Fibroblast of gingiva (primary cell): ENCODE data around the gene UBXN11.
"Not testable (repeated sequence)": the region's sequence is repeated elsewhere in the genome, so short reads cannot be mapped to it uniquely, and the experiment has no call there.

Source experiments
- DNase-seq: peaks from one replicate; pipeline ENCODE4 v3.0.0-alpha.2; 2011; ENCODE audit warnings: low read depth

The UBXN11 gene

GRCh38 chr1:26336477-26337205, 30.2 kb upstream of the UBXN11 start:
- DNase-seq, result no peak

DNA sequence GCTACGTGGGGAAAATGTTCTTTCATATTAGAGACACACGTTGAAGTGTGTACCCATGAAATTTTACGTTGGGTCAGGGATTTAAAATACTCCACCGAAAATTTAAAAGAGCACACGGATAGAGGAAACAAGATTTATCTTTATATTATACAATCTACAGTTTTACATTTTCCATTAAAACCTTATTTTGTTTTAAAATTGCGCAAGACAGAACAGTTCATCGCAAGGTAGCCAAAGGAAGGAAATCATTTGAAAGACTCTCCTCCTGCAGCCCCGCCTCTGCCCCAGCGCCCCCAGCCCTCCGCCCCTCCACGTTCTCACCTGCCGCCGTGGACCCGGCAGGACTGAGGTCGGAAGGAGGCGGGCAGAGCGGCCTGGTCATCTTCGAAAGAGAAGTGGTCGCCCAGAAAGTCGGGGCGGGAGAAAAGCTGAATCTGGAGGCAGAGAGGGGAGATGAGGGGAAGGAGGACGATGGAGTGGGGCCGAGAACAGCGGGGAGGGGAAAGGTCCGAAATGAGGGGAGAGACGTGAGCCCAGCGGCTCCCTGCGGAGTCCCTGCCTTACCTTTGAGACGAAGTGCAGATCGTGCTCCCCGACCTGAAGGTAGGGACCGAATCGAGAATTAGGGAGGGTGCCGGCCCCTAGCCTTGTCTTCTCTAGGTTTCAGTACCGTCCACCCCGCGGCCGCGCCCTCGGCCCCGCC, 29.5 kb upstream of the UBXN11 start:
- DNase-seq, result no peak

DNA sequence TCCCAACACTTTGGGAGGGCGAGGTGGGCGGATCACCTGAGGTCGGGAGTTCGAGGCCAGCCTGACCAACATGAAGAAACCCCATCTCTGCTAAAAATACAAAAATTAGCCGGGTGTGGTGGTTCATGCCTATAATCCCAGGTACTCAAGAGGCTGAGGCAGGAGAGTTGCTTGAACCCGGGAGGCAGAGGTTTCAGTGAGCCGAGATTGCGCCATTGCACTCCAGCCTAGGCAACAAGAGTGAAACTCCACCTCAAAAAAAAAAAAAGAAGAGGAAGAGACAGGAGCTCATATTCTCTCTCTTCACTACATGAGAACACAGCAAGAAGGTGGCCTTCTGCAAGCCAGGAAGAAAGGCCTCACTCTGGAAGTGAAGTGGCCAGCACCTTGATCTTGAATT, 26.9 kb upstream of the UBXN11 start:
- DNase-seq, result not testable (repeated sequence)

DNA sequence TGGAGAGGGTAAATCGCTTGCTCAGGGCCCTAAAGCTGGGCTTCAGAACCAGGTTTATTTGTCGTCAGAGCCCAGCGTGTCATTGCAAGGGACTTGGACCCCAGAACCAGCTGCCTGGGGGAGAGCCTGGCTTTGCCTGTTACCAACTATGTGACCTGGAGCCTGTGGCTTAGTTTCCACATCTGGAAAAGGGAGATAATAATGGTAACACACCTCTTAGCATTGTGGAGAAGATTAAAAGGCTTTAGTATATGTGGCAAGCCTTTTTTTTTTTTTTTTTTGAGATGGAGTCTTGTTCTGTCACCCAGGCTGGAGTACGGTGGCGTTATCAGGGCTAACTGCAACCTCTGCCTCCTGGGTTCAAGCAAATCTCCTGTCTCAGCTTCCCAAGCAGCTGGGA, 23.8 kb upstream of the UBXN11 start:
- DNase-seq, result no peak

DNA sequence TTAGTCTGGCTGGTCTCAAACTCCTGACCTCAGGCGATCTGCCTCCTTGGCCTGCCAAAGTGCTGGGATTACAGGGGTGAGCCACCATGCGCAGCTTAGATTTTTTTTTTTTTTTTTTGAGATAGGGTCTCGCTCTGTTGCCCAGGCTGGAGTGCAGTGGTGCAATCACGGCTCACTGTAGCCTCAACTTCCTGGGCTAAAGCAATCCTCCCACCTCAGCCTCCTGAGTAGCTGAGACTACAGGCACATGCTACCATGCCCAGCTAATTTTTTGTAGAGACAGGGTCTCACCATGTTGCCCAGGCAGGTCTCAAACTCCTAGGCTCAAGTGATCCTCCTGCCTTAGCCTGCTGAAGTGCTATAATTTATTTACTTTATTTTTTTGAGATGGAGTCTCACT, 22.9 kb upstream of the UBXN11 start:
- not testable (repeated sequence) for DNase-seq

DNA sequence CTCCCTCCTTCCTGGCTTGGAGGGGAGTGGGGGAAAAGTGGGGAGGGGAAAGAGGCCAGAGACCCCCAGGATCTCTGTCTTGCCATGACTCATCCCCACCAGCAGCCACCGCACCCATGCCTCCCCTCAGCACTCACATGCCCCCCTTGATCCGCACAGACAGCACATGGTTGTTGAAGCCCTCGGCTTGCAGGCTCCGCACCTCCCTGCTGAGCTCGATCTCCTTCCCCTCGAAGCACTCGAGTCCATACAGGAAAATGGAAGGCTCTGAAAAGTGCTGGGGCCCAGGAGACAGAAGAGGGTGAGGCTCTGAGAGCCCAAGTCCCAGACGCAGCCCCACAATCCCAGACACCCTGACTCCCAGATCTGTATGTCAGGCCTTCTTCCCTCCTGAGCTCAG, 22.2 kb upstream of the UBXN11 start:
- no peak for DNase-seq

GRCh38 chr1:26327956-26328362, 21.5 kb upstream of the UBXN11 start:
- no peak for DNase-seq

DNA sequence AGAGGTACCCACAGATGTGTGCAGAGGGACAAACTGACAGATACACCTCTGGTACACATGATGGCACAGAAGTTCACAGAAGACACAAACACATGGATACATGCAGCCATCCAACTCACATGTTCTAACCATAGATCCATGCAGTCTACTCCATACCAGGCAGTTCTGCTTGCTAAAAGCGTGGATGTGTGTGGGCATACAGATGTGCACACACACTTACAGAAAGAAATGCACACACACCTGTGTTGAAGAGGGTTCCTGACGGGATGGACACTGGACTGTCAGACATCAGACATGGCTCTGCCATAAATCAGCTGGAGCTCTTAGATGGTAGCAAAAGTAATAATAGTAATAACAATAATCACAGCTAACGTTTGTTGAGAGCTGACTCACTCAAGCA, 18.1 kb upstream of the UBXN11 start:
- no peak for DNase-seq

- no peak for DNase-seq
Observed at GRCh38 chr1:26323382-26323781, 16.9 kb upstream of the UBXN11 start.

GRCh38 chr1:26322042-26322331, 15.6 kb upstream of the UBXN11 start:
- DNase-seq, result no peak

DNA sequence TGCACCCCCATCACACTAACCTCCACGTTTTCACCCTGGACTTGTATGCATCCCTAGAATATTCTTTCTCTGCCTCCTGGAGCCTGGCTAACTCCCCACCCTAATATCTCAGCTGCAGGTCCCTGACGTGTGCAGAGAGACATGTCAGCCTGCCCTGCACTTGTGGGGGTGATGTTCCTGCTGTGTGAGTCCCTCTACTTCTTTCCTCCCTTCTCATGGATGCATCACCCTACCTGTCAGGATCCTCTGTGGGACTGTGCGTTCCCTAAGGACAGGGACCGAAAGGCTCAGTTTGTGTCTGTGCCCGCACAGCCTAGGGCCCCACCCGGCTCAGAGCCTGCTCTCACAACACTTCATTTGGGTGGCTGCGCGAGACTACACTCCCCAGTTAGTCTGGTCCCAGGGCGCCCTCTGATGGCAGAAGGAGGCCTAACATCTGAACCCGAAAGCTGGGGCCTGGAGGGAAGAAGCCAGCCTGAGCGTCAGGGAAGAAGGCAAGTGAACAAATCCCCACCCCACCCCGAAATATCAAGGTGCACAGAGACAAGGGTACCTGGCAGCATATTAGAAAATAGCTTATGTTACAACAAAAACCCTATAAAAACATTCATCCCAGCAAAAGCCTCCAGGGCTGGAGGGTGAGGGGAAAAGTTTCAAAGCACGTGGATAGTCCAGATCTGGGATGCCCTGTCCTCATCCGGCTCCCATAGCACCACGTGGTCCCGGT, 15.0 kb upstream of the UBXN11 start:
- DNase-seq, result peak; percentile 76

- DNase-seq, result no peak
Observed at GRCh38 chr1:26320896-26321295, 14.5 kb upstream of the UBXN11 start.

GRCh38 chr1:26318338-26319064, 12.1 kb upstream of the UBXN11 start:
- no peak for DNase-seq

GRCh38 chr1:26317612-26318337, 11.3 kb upstream of the UBXN11 start, which contains the start of gene CD52:
CD52 (plus strand) TSS chr1:26317958; CDS start chr1:26318018, 60 bp downstream.
- DNase-seq, result no peak

DNA sequence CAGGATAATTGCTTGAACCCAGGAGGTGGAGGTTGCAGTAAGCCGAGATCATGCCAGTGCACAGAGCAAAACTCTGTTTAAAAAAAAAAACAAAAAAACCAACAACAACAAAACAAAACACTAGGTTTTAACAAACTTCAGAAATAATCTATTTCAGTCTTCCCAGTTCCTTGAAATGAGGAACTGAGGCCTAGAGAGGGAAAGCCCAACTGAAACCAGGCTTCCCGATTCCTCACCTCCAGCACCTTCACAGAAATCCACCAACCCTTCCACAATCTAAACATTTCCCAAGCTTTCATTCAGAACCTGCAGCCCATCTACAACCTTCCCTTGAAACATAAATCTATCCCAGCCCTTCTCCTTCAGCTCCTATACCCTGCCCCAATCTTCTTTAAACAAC, 10.7 kb upstream of the UBXN11 start:
- DNase-seq, result no peak

- DNase-seq, result no peak
Observed at GRCh38 chr1:26315874-26316850, 9.7 kb upstream of the UBXN11 start.

- DNase-seq, result no peak
Observed at GRCh38 chr1:26314501-26314900, 8.1 kb upstream of the UBXN11 start.

DNA sequence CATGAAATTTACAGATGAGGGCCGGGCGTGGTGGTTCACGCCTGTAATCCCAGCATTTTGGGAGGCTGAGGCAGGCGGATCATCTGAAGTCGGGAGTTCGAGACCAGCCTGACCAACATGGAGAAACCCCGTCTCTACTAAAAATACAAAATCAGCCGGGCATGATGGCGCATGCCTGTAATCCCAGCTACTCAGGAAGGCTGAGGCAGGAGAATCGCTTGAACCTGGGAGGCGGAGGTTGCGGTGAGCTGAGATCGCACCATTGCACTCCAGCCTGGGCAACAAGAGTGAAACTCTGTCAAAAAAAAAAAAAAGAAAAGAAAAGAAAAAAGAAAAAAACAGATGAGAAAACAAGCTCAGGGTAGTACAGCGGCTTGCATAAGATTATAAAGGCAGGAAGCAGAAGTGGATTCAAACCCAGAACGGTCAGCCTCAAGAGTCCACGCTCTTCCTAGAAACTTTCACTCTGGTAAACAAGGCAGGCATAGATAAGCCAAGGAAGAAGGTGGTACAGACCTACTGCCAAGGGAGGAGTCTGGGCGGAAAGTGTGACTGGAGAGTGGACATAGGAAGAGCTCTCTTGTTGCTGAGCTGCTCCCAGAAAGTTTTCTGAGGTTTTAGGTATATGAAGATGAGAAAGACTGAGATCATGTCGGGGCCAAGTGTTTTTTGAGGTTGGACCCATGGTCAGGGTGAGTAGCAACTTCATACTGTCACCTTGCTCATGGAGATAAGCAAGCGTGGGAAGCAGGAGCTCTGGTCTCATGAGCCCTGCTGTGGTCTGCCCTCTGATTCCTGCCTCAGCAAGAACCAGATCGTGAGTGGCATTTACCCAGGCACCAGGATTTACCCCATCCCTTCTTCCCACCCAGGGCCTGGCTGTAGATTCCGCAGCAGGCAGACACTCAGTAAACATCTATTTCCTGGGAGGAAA, 1.8 kb upstream of the UBXN11 start:
- not testable (repeated sequence) for DNase-seq

DNA sequence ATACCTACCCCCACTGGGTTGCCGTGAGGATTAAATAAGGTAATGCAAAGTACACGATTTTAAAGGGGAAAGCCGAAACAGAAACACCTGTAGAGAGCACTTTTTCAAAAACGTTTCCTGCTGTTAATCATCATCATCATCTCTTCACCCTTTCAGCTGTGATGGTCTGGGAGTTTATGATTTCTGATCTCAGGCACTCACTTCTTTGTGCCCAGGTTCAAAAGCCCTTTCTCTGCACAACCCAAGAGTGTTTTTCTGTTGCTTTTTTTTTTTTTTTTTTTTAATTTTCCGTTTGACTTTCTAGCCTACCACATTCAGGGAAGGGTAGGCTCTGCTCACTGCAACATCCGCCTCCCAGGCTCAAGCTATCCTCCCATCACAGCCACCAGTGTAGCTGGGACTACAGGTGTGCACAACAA, 936 bp upstream of the UBXN11 start:
- no peak for DNase-seq
